Hepatocyte (in vitro differentiated cells): ENCODE data around the gene FAM193B.

Source experiments
- CTCF ChIP-seq: fragments of 200-600 bp; sonication (generic); IDR thresholded peaks from 2 replicates; pipeline ENCODE4 v1.5.1; 2016; ENCODE audit warnings: antibody characterized with exemption, mild to moderate bottlenecking; ENCODE audit not compliant: poor library complexity
- EZH2 ChIP-seq: fragments of 200-600 bp; sonication (generic); IDR thresholded peaks from 2 replicates; pipeline ENCODE4 v1.6.1; 2016; ENCODE audit warnings: antibody characterized with exemption, mild to moderate bottlenecking, borderline replicate concordance

GRCh38 chr5:177565046-177565445, 10.7 kb upstream of the FAM193B start:
- TF ChIP-seq EZH2 (no peak), CTCF (no peak)
